A549 (cell line): ENCODE results near the gene RPS15. TPM values are rescaled to one million over a fixed set of nuclear protein-coding genes. Genes with fewer than 3 reads are reported as not detected.

ENCODE experiments used
- ATAC-seq, 2 experiments: fragments of 200-7000 bp in 1 of 2; fragments of >200 bp in 1 of 2; cut with Nextera tagmentation in 1 of 2; cut with Tn5 transposase in 1 of 2; 3 replicates each; pipeline versions ENCODE4 v1.8.0 to v1.9.1; 2018 to 2020; ENCODE audit warnings: mild to moderate bottlenecking in 1 of 2, moderate library complexity in 1 of 2
- CTCF ChIA-PET: fragments of 300-600 bp; sonication (Branson Sonifier 250); formaldehyde crosslinking; extraction: SDS; loops from one replicate; lab custom pipeline; 2021; ENCODE audit warnings: antibody characterized with exemption, inconsistent platforms; lab: Yijun Ruan, JAX
- POLR2A ChIA-PET: fragments of 350-600 bp; formaldehyde crosslinking; extraction: SDS; loops from one replicate; lab custom pipeline; 2021; ENCODE audit warnings: antibody characterized with exemption, inconsistent platforms; lab: Yijun Ruan, JAX
- DNase-seq, 2 experiments: peaks; one replicate each; pipeline versions ENCODE4 v3.0.0 to v3.0.0-alpha.2; 2011 to 2016; ENCODE audit warnings: low read depth in 1 of 2, low spot score in 1 of 2
- FAIRE-seq: peaks from 2 replicates; lab custom pipeline; 2011; peaks lifted over from hg19 to GRCh38; lab: Jason Lieb, UNC
- H3K27ac ChIP-seq, 2 experiments: fragments of >200 bp; sonication (Bioruptor Twin); formaldehyde crosslinking; 3 replicates each; pipeline ENCODE4 v1.5.1; 2016 to 2017
- H3K4me1 ChIP-seq: fragments of >200 bp; sonication (Bioruptor Twin); formaldehyde crosslinking; 3 replicates; pipeline ENCODE4 v1.6.1; 2016
- H3K4me2 ChIP-seq: fragments of >200 bp; sonication (Bioruptor Twin); formaldehyde crosslinking; 3 replicates; pipeline ENCODE4 v1.6.1; 2016
- H3K4me3 ChIP-seq: fragments of >200 bp; sonication (Bioruptor Twin); formaldehyde crosslinking; 3 replicates; pipeline ENCODE4 v1.5.1; 2016
- H3K9me3 ChIP-seq: fragments of >200 bp; sonication (Bioruptor Twin); formaldehyde crosslinking; 3 replicates; pipeline ENCODE4 v1.6.1; 2016
- CEBPB ChIP-seq, 2 experiments: fragments of >200 bp in 1 of 2; sonication (Bioruptor Twin) in 1 of 2; formaldehyde crosslinking in 1 of 2; IDR thresholded peaks; 2 replicates each; pipeline ENCODE4 v1.6.1; 2012 to 2016
- EHF ChIP-seq: fragments of 250-450 bp; sonication (Bioruptor Pico); IDR thresholded peaks from 2 replicates; pipeline ENCODE4 v1.5.0; 2020; ENCODE audit warnings: mild to moderate bottlenecking
- EP300 ChIP-seq, 2 experiments: fragments of >200 bp; sonication (Bioruptor Twin); formaldehyde crosslinking; IDR thresholded peaks; 2 replicates in 1 of 2; 3 replicates in 1 of 2; pipeline ENCODE4 v1.6.1; 2016 to 2017
- ESRRA ChIP-seq: fragments of 150-350 bp; IDR thresholded peaks from 2 replicates; pipeline ENCODE4 v1.6.1; 2014; ENCODE audit warnings: mild to moderate bottlenecking, low read length, borderline replicate concordance
- FOSB ChIP-seq: fragments of 250-450 bp; sonication (Bioruptor Pico); IDR thresholded peaks from 2 replicates; pipeline ENCODE4 v1.5.0; 2020; ENCODE audit warnings: mild to moderate bottlenecking, moderate library complexity
- HES2 ChIP-seq: fragments of >200 bp; sonication (Bioruptor Twin); formaldehyde crosslinking; IDR thresholded peaks from 2 replicates; pipeline ENCODE4 v1.6.1; 2016
- HOXB5 ChIP-seq: fragments of 250-450 bp; sonication (Bioruptor Pico); IDR thresholded peaks from 2 replicates; pipeline ENCODE4 v1.5.0; 2020; ENCODE audit warnings: mild to moderate bottlenecking, moderate library complexity
- KDM1A ChIP-seq: fragments of 200-600 bp; sonication (generic); IDR thresholded peaks from 2 replicates; pipeline ENCODE4 v1.6.1; 2016; ENCODE audit warnings: low read depth, mild to moderate bottlenecking
- MAZ ChIP-seq: fragments of 150-350 bp; IDR thresholded peaks from 2 replicates; pipeline ENCODE4 v1.6.1; 2014; ENCODE audit warnings: antibody characterized with exemption, low read depth, low read length, borderline replicate concordance
- NFE2L2 ChIP-seq: fragments of 150-350 bp; conservative IDR thresholded peaks from 2 replicates; pipeline ENCODE4 v1.6.1; 2014; ENCODE audit warnings: low read length
- NPAS2 ChIP-seq: fragments of 250-450 bp; sonication (Bioruptor Pico); IDR thresholded peaks from 2 replicates; pipeline ENCODE4 v1.8.0; 2022; ENCODE audit warnings: mild to moderate bottlenecking, moderate library complexity, borderline replicate concordance
- NR3C1 ChIP-seq: fragments of >200 bp; sonication (Bioruptor Twin); formaldehyde crosslinking; IDR thresholded peaks from 3 replicates; pipeline ENCODE4 v1.6.1; 2017
- PBX3 ChIP-seq: IDR thresholded peaks from 2 replicates; pipeline ENCODE4 v1.6.1; 2012
- POLR2AphosphoS2 ChIP-seq: conservative IDR thresholded peaks from 2 replicates; pipeline ENCODE4 v1.6.1; 2012; ENCODE audit warnings: low read length, improper control_type of control experiment, inconsistent platforms
- RARB ChIP-seq: fragments of 250-450 bp; sonication (Bioruptor Pico); IDR thresholded peaks from 2 replicates; pipeline ENCODE4 v1.8.0; 2021; ENCODE audit warnings: mild to moderate bottlenecking, moderate library complexity
- RCOR1 ChIP-seq: fragments of 150-350 bp; IDR thresholded peaks from 2 replicates; pipeline ENCODE4 v1.6.1; 2014; ENCODE audit warnings: antibody characterized with exemption, low read length, low read depth
- RFX5 ChIP-seq: fragments of 450-650 bp; IDR thresholded peaks from 2 replicates; pipeline ENCODE4 v1.7.1; 2014; ENCODE audit warnings: antibody characterized with exemption, mild to moderate bottlenecking, moderate library complexity
- RNF2 ChIP-seq: fragments of 200-600 bp; sonication (generic); IDR thresholded peaks from 2 replicates; pipeline ENCODE4 v1.6.1; 2016; ENCODE audit warnings: low read depth, mild to moderate bottlenecking, antibody characterized with exemption, moderate library complexity, borderline replicate concordance
- SMC3 ChIP-seq: fragments of >200 bp; sonication (Bioruptor Twin); formaldehyde crosslinking; IDR thresholded peaks from 3 replicates; pipeline ENCODE4 v1.6.1; 2018; ENCODE audit warnings: inconsistent platforms
- ZC3H11A ChIP-seq: fragments of 450-650 bp; IDR thresholded peaks from 2 replicates; pipeline ENCODE4 v1.6.1; 2014; ENCODE audit warnings: antibody characterized with exemption, mild to moderate bottlenecking
- ZFP36 ChIP-seq: fragments of 450-650 bp; IDR thresholded peaks from 2 replicates; pipeline ENCODE4 v1.6.1; 2014; ENCODE audit warnings: borderline replicate concordance; ENCODE audit not compliant: partially characterized antibody
- ZNF302 ChIP-seq: fragments of 250-450 bp; sonication (Bioruptor Pico); IDR thresholded peaks from 2 replicates; pipeline ENCODE4 v1.9.0; 2021; ENCODE audit warnings: inconsistent platforms, mild to moderate bottlenecking, moderate library complexity
- whole genome bisulfite sequencing: methylation state at CpG from one replicate; pipeline ENCODE4 v1.1.6; 2017; ENCODE audit errors: missing lambda C conversion rate; 5-methylcytosine and 5-hydroxymethylcytosine counted together
- polyA plus RNA-seq, 4 experiments: library from polyadenylated mRNA; depleted of rRNA in 3 of 4; stranded (reverse); fragments of >200 nt; fragmentation: RNase III in 1 of 4; extraction: RNeasy Plus Mini Kit Qiagen cat#74134 plus additional on column Dnase treatment in 1 of 4; gene quantifications; 2 replicates in 3 of 4; 3 replicates in 1 of 4; pipeline ENCODE4 v1.2.3, GENCODE V29; 2011 to 2017
- TF ChIP-seq, protein P1 (sequence below): IDR thresholded peaks from 2 replicates; pipeline ENCODE4 v1.6.1; 2012
- TF ChIP-seq, protein P2 (sequence below): fragments of 150-350 bp; IDR thresholded peaks from 2 replicates; pipeline ENCODE4 v1.6.1; 2014; ENCODE audit warnings: low read depth, mild to moderate bottlenecking, low read length
- TF ChIP-seq, protein P3 (sequence below): fragments of 250-450 bp; sonication (Bioruptor Pico); IDR thresholded peaks from 2 replicates; pipeline ENCODE4 v1.5.0; 2020; ENCODE audit warnings: low read depth, mild to moderate bottlenecking, moderate library complexity
- TF ChIP-seq, protein P4 (sequence below): fragments of >200 bp; sonication (Bioruptor Twin); formaldehyde crosslinking; IDR thresholded peaks from 3 replicates; pipeline ENCODE4 v1.6.1; 2016

Gene RPS15
- polyA plus RNA-seq, 2 of the 4 experiments (the other 2 are of a cell fraction), result 525 to 1,458 TPM

DNA sequence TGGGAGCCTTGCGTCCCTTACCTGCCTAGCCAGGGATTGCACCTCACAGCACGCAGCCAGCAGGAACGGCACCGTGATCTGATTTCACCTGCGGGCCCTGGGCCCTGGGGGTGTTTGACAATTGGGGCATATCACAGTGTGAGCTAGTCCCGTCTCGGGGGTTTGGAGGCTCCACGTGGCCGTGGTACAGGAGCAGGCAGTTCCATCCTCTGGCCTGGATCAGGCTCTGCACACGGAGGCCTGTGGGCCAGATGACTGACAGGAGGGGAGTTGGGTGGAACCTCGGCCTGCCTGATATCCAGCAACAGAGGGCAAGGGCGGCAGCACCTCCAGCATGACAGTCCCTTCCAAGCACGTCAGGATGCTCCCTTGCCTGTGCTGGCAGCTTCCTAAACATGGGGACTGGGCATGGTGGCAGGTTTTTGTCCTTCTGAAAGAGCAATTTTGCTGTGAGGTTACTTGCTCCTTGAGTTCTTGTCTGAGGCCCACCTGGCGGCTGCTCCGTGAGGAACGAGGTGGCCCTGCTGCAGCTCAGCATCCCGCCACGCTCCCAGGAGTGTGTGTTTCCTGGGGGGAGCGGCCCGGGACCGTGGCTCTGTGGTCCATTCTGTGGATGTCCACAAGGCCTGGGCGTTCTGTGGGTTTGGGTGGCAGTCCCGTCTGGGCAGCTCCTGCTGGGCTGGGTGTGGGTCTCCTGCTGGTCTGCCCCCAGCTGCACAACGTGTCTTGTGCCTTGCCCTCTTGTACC lies 6.3 kb upstream of the RPS15 start:
- 89% methylated on average over 18 of the region's 24 CpGs for WGBS
- DNase-seq (no peak), ATAC-seq (no peak), FAIRE-seq (no peak)
- POLR2A ChIA-PET, result no interaction called here
- Histone ChIP-seq H3K4me1 (no peaks in the 10 kb centered on the region), H3K4me3 (no peak overlapping the region), H3K4me2 (no peak overlapping the region), H3K9me3 (no peaks in the 10 kb centered on the region), H3K27ac (no peak overlapping the region)
- no peak for TF ChIP-seq NR3C1
- TF ChIP-seq, protein P1, sequence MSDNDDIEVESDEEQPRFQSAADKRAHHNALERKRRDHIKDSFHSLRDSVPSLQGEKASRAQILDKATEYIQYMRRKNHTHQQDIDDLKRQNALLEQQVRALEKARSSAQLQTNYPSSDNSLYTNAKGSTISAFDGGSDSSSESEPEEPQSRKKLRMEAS, result no peak
- no peak for TF ChIP-seq ZNF302
- no peak for TF ChIP-seq HES2
- no peak for TF ChIP-seq RCOR1
- no peak for TF ChIP-seq SMC3
- CTCF ChIA-PET, result interaction anchor here (1.0 to 2.0 kb wide), 3 partner anchors 11 to 152 kb away, joined by 4 to 6 read pairs (median 5); no protein-coding TSS in a partner anchor

GRCh38 chr19:1432507-1432887 lies 5.7 kb upstream of the RPS15 start:
- Histone ChIP-seq H3K4me1 (peaks cover under 1% of the 10 kb centered on the region; the same call in 1 of the 3 replicates), H3K4me2 (no peak overlapping the region), H3K27ac (no peak overlapping the region), H3K4me3 (no peak overlapping the region), H3K9me3 (no peaks in the 10 kb centered on the region)
- CTCF ChIA-PET, result interaction anchor here (2.0 kb wide), 2 partner anchors 10 to 13 kb away, joined by 4 to 6 read pairs; no protein-coding TSS in a partner anchor
- no peak for ATAC-seq
- FAIRE-seq, result no peak
- TF ChIP-seq POLR2AphosphoS2 (no peak), MAZ (no peak), EHF (no peak), ESRRA (no peak), ZC3H11A (no peak)
- TF ChIP-seq, protein P2, sequence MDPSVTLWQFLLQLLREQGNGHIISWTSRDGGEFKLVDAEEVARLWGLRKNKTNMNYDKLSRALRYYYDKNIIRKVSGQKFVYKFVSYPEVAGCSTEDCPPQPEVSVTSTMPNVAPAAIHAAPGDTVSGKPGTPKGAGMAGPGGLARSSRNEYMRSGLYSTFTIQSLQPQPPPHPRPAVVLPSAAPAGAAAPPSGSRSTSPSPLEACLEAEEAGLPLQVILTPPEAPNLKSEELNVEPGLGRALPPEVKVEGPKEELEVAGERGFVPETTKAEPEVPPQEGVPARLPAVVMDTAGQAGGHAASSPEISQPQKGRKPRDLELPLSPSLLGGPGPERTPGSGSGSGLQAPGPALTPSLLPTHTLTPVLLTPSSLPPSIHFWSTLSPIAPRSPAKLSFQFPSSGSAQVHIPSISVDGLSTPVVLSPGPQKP, result no peak
- DNase-seq, result no peak
- POLR2A ChIA-PET, result no interaction called here
- 95% methylated on average over 8 of the region's 16 CpGs for WGBS

- ATAC-seq (no peak), DNase-seq (no peak), FAIRE-seq (no peak)
- H3K4me2 ChIP-seq, result no peak overlapping the region
- ChIA-PET CTCF (no interaction called here), POLR2A (no interaction called here)
- H3K4me3 ChIP-seq, result no peak overlapping the region
- 85% methylated on average over 11 of the region's 47 CpGs for WGBS
- H3K9me3 ChIP-seq, result no peaks in the 10 kb centered on the region
- H3K4me1 ChIP-seq, result peaks cover 4% of the 10 kb centered on the region
- H3K27ac ChIP-seq, result no peak overlapping the region
- no peak for TF ChIP-seq HOXB5 (CRISPR knock-in tag)
- no peak for TF ChIP-seq CEBPB (IDR thresholded peaks at IDR 0.05)
- TF ChIP-seq NFE2L2, result no peak
- TF ChIP-seq RCOR1, result no peak
- no peak for TF ChIP-seq NPAS2 (CRISPR knock-in tag)
- TF ChIP-seq, protein P3, sequence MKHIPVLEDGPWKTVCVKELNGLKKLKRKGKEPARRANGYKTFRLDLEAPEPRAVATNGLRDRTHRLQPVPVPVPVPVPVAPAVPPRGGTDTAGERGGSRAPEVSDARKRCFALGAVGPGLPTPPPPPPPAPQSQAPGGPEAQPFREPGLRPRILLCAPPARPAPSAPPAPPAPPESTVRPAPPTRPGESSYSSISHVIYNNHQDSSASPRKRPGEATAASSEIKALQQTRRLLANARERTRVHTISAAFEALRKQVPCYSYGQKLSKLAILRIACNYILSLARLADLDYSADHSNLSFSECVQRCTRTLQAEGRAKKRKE, result no peak
- no peak for TF ChIP-seq RFX5
- no peak for TF ChIP-seq ZFP36
- TF ChIP-seq PBX3, result no peak
- no peak for TF ChIP-seq EP300 (IDR thresholded peaks at IDR 0.05)
- TF ChIP-seq KDM1A, result no peak
- no peak for TF ChIP-seq FOSB (CRISPR knock-in tag)
- TF ChIP-seq, protein P4, sequence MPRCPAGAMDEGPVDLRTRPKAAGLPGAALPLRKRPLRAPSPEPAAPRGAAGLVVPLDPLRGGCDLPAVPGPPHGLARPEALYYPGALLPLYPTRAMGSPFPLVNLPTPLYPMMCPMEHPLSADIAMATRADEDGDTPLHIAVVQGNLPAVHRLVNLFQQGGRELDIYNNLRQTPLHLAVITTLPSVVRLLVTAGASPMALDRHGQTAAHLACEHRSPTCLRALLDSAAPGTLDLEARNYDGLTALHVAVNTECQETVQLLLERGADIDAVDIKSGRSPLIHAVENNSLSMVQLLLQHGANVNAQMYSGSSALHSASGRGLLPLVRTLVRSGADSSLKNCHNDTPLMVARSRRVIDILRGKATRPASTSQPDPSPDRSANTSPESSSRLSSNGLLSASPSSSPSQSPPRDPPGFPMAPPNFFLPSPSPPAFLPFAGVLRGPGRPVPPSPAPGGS, result no peak
- TF ChIP-seq HES2, result no peak
- no peak for TF ChIP-seq POLR2AphosphoS2
- TF ChIP-seq RARB (CRISPR knock-in tag), result no peak
- TF ChIP-seq, protein P1, result no peak
- TF ChIP-seq RNF2, result no peak
Observed at GRCh38 chr19:1433119-1434039, 4.8 kb upstream of the RPS15 start.
